Skeletal muscle cell (primary cell): ENCODE measurements around the gene JAG2.

Experiments
- DNase-seq: peaks from one replicate; pipeline ENCODE4 v3.0.0-alpha.2; 2010; ENCODE audit warnings: low read depth
- H3K4me3 ChIP-seq: 2 replicates; pipeline ENCODE4 v1.5.1; 2011; ENCODE audit warnings: low read depth, mild to moderate bottlenecking, control low read depth, low read length, moderate library complexity

Gene JAG2

GRCh38 chr14:105168496-105168978, at the start of gene JAG2:
Gene JAG2 (minus strand): TSS chr14:105168776. CDS start chr14:105168420, 356 bp downstream.
- no peak for DNase-seq
- H3K4me3 ChIP-seq: peak within 1 kb of the TSS; percentile 34

GRCh38 chr14:105217774-105218173, 49.2 kb upstream of the JAG2 start:
- H3K4me3 ChIP-seq: no peak overlapping the region
- DNase-seq: no peak

GRCh38 chr14:105216490-105217247, 48.1 kb upstream of the JAG2 start:
- no peak for DNase-seq
- no peak overlapping the region for H3K4me3 ChIP-seq

DNA sequence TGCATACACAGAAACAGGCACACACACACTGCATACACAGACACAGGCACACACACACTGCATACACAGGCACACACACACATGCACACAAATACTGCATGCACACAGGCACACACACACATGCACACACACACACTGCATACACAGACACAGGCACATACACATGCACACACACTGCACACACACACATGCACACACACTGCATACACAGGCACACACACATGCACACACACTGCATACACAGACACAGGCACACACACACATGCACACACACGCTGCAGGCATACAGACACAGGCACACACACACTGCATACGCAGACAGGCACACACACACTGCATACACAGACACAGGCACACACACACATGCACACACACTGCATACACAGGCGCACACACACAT, 47.0 kb upstream of the JAG2 start:
- DNase-seq: no peak
- H3K4me3 ChIP-seq: no peak overlapping the region

GRCh38 chr14:105214324-105214915, 45.8 kb upstream of the JAG2 start:
- DNase-seq: no peak
- H3K4me3 ChIP-seq: no peak overlapping the region

GRCh38 chr14:105213361-105213760, 44.8 kb upstream of the JAG2 start:
- no peak for DNase-seq
- H3K4me3 ChIP-seq: no peak overlapping the region

DNA sequence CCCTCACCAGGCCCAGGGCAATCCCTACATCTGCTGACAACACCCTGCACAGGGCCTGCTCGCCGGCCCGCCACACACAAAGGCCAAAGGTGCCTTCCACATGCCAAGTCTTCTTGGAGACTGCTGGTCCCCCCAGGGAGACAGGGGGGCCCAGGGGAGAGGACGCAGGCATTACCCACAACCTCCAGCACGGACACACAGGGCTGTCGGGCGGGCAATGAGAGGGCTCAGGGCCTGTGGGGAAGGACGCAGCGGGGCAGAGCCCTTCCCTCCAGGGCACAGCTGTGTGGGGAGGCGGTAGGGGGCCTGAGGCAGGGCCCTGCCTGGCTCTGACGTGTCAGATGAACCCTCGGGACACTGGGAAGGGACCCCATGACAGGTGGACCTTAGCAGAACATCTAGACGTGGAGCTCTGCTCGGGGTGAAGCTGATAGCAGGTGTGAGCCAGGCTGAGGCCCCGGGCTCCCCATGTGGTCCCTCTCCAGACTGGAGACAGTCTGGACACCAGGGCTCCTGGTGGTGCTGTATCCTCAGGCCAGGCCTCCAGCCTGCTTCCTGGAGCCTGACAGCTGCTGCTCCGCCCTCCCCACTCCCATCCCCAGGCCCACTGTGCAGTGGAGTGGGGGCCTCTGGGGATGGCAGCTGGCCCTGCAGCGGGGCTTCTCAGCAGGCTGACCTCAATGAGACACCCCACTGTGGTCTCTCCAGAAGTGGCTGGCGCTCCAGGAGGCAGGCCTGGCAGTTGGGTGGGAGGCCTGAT, 44.1 kb upstream of the JAG2 start:
- peak; percentile 38 for DNase-seq
- H3K4me3 ChIP-seq: no peak overlapping the region

GRCh38 chr14:105211758-105212089, 43.1 kb upstream of the JAG2 start:
- H3K4me3 ChIP-seq: no peak overlapping the region
- no peak for DNase-seq

DNA sequence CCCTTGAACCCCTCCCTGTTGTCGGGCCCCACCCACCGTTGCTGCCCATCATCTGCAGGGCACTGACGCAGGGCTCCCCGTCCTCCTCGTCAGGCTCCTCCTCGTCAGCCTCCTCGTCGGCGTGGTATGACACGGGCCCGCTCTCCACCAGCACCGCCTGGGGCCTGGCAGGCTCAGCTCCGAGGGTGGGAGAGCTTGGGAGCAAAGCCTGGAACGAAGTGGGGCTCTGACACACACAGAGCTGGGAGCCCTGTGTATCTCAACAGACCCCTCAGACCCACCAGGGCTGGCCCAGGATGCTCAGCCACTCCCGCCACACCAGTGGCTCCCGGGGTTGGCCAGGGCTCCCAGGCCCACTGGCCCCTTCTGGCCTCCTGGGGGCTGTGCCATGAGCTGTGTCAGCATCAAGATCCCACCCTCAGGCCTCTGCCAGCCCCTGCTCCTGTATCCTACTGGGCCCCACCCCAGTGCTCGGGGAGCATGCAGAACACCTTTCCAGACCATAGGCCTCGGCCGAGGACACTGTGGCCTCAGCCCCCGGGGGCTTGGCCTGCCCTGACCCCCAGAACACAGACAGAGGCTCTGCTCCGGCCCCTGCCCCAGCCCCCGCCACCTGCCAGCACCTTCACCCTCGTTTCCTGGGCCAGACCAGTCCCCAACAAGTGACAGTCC, 42.6 kb upstream of the JAG2 start:
- no peak for DNase-seq
- H3K4me3 ChIP-seq: no peak overlapping the region

GRCh38 chr14:105210266-105211025, 41.9 kb upstream of the JAG2 start:
- DNase-seq: no peak
- H3K4me3 ChIP-seq: no peak overlapping the region

GRCh38 chr14:105209646-105210045, 41.1 kb upstream of the JAG2 start:
- no peak for DNase-seq
- no peak overlapping the region for H3K4me3 ChIP-seq

- DNase-seq: no peak
- H3K4me3 ChIP-seq: no peak overlapping the region
These were observed 40.5 kb upstream of the JAG2 start for GRCh38 chr14:105209091-105209490.

DNA sequence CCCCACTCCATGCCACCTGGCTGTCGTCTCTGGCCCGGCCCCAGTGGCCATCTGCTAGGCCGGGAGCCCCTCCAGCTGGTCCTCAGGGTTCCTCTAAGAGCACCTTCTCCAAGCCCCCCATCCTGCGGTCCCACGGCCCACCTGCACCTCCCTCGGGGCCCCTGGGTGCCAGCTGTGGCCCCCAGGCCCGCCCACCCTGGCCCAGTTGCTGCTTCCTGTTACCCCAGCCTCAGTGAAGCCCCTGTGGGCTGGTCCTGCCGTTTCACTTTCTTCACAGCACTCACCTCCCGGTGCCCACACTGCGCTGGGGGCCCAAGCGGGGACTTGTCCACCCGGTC, 40.1 kb upstream of the JAG2 start:
- no peak overlapping the region for H3K4me3 ChIP-seq
- DNase-seq: no peak

DNA sequence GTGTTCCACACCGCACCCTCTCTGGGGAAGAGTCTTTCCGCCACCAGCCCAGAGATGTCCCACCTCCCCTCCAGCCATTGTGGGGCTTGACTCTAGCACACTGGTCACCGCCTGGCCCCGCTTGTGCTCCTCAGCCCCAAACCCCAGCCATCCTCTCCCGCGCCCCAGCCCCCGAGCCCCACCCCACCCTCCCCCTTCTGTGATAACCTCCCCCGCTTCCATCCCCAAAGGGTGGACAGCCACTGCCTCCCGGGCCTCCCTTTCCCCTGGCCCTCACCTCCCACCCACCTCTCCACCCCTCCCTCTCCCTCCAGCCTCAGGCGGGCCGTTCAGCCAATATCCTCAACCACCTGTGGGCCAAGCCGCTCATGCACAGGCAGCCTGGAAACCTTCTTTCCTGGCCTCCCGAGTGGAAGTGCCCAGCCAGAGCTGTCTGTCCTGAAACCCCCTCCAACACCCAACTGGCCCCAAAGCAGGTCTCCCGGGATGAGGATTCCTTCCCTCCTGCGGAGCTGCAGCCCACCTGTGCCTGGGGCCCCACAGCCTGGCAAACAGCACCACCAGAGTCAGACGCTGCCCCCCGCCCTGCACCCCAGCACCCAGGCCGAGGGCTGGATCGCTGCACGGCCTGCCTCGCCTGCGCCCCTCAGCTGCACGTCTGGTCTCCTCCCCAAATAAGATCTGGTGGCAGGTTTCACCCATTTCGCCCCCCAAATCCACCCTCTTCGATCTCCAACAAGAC, 39.6 kb upstream of the JAG2 start:
- H3K4me3 ChIP-seq: no peak overlapping the region
- DNase-seq: no peak

- no peak overlapping the region for H3K4me3 ChIP-seq
- no peak for DNase-seq
These were observed 38.9 kb upstream of the JAG2 start for GRCh38 chr14:105207460-105207901.

DNA sequence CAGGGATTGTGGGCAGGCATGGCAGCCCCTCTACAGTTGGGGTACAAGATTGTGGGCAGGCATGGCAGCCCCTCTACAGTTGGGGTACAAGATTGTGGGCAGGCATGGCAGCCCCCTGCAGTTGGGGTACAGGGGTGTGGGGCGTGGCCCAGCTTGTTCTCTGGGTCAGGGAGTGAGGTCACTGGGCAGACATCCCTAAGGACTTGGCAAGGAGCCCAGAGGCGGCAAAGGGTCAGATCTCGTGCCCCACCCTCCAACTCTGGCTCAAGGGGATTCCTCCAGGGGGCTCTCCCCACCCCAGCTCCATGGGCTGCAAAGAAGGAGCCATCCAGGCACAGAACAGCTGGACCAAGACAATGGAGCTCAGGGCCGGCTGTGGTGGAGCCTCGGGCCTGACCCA, 38.3 kb upstream of the JAG2 start:
- no peak overlapping the region for H3K4me3 ChIP-seq
- DNase-seq: no peak

- H3K4me3 ChIP-seq: no peak overlapping the region
- DNase-seq: no peak
These were observed 37.2 kb upstream of the JAG2 start for GRCh38 chr14:105205673-105206208.

DNA sequence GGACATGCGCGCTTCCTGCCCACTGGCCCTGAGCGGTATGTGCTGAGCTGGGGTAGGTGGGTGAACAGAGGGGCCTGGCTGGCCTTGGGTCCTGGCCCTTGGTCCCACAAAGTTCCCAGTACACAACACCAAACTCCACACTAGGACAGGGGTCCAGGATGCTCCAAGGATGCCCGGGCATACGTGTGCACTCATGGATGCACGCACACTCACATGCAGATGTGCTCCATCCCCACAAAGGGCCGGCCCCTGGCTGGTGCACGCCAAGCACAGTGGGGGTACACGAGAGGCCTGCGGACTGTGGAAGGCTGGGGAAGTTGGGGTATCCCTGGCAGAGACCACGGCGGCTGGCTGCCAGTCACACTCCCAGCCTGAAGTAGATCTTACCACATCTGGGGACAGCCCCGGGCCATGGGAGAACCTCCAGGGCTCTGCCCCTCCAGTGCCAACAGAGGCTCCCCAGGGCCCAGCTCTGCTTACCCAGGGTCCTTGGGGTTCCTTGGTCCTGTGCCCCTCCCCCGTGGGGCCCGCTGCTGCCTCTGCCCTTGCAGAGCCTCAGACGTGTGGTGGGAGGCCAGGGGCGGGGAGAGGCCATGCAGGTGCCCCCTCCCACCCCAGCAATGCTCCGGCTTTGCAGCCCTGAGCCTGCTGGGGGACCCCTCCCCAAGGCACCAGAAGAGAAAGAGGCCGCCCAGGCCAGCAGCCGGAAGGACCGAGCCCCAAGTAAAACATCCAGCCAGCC, 36.5 kb upstream of the JAG2 start:
- H3K4me3 ChIP-seq: no peak overlapping the region
- no peak for DNase-seq
